Measurements from ENCODE around the gene BPTF.
"Not testable (repeated sequence)": the region's sequence is repeated elsewhere in the genome, so short reads cannot be mapped to it uniquely, and the experiment has no call there.

BPTF gene

DNA sequence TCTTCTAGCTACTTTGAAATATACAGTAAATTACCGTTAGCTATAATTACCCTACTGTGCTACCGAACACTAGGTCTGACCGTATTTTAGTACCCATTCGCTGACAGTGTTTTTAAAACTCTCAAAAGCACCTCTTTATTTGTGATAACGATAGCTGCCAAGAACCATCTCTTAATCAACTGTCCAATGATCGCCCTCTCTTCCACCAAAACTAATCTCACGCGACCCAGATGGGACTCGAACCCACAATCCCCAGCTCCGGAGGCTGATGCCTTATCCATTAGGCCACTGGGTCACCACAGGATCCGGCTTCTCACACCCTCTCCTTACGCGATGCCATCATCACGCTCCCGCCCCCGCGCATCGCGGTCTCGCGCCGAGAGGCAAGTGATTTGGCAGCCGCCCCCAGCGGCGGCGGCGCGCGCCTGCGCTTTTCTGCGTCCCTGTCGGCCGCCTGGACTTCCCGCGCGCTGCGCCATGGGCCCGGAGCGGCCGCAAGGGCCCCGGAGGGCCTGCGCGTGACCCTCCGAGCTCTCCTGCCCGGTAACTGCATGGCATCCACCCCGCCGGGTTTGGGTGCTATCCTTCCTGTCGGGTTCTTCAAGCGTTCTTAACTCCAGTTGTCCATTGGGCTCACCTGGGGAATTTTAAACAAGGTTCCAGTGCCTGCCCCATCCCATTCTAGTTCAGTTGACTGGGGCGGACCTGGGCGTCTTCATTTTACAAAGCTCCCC, 194.5 kb downstream of the BPTF start (continued):
- TF ChIP-seq ZNF266 (tag by site-specific recombination; IDR thresholded peaks at IDR 0.05; ENCODE audit: low read depth) (no peak), KLF16 (tag by site-specific recombination; IDR thresholded peaks at IDR 0.05) (peak; percentile 99), ZBTB7A (tag by site-specific recombination; IDR thresholded peaks at IDR 0.05; ENCODE audit: low read depth) (peak; percentile 62; the same call in 1 of the 2 replicates), ZSCAN23 (tag by site-specific recombination; IDR thresholded peaks at IDR 0.05) (0 out of 2 replicates have a peak, but pooled peaks have one; percentile 55), ZNF843 (tag by site-specific recombination; IDR thresholded peaks at IDR 0.05) (peak; percentile 85), ZNF830 (tag by site-specific recombination; IDR thresholded peaks at IDR 0.05; ENCODE audit: low read depth) (no peak), KLF8 (tag by site-specific recombination; IDR thresholded peaks at IDR 0.05) (peak; percentile 93), ZNF391 (tag by site-specific recombination; IDR thresholded peaks at IDR 0.05; ENCODE audit: borderline replicate concordance, low read depth) (peak; percentile 99), ZNF596 (tag by site-specific recombination; IDR thresholded peaks at IDR 0.05) (peak; percentile 22; the same call in 1 of the 2 replicates), ZNF837 (tag by site-specific recombination; IDR thresholded peaks at IDR 0.05) (no peak), FEZF1 (tag by site-specific recombination; IDR thresholded peaks at IDR 0.05) (0 out of 2 replicates have a peak, but pooled peaks have one; percentile 37), ZNF175 (tag by site-specific recombination; IDR thresholded peaks at IDR 0.05) (no peak), KLF9 (tag by site-specific recombination; IDR thresholded peaks at IDR 0.05; ENCODE audit: low read depth) (peak; percentile 92), ZNF10 (tag by site-specific recombination; IDR thresholded peaks at IDR 0.05) (peak; percentile 55; the same call in 1 of the 2 replicates), BCL11B (tag by site-specific recombination; IDR thresholded peaks at IDR 0.05; ENCODE audit: low read depth) (0 out of 2 replicates have a peak, but pooled peaks have one; percentile 35)

DNA sequence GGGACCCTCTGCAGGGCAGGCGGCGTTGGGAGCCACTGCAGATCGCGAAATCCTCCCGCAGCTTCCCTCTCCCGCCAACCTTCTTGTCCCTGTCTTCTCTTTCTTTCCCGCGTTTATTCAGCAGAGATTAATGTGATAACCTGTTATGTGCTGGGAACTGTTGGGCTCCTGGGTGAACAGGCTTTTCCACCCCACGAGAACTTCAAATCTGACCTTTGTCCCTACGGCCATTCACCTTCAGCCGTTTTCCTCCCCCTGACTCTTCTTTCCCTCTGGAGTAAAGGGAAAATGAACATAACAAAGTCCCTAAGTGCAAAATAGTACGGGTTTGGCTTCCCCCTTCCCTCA, 195.1 kb downstream of the BPTF start:
- H3K27ac ChIP-seq (ENCODE audit: extremely low read depth, low read depth, low read length) = peak overlapping the region; percentile 80
- no peaks in the 10 kb centered on the region for H3K9me3 ChIP-seq (ENCODE audit: control insufficient read depth, insufficient read depth, low read depth, low read length)
- peak; percentile 81 for TF ChIP-seq ZBTB20 (tag by site-specific recombination; IDR thresholded peaks at IDR 0.05)
- no peak for TF ChIP-seq ZNF623 (tag by site-specific recombination; IDR thresholded peaks at IDR 0.05)
- TF ChIP-seq ZNF548 (tag by site-specific recombination; IDR thresholded peaks at IDR 0.05) = no peak
- TF ChIP-seq, protein P1, sequence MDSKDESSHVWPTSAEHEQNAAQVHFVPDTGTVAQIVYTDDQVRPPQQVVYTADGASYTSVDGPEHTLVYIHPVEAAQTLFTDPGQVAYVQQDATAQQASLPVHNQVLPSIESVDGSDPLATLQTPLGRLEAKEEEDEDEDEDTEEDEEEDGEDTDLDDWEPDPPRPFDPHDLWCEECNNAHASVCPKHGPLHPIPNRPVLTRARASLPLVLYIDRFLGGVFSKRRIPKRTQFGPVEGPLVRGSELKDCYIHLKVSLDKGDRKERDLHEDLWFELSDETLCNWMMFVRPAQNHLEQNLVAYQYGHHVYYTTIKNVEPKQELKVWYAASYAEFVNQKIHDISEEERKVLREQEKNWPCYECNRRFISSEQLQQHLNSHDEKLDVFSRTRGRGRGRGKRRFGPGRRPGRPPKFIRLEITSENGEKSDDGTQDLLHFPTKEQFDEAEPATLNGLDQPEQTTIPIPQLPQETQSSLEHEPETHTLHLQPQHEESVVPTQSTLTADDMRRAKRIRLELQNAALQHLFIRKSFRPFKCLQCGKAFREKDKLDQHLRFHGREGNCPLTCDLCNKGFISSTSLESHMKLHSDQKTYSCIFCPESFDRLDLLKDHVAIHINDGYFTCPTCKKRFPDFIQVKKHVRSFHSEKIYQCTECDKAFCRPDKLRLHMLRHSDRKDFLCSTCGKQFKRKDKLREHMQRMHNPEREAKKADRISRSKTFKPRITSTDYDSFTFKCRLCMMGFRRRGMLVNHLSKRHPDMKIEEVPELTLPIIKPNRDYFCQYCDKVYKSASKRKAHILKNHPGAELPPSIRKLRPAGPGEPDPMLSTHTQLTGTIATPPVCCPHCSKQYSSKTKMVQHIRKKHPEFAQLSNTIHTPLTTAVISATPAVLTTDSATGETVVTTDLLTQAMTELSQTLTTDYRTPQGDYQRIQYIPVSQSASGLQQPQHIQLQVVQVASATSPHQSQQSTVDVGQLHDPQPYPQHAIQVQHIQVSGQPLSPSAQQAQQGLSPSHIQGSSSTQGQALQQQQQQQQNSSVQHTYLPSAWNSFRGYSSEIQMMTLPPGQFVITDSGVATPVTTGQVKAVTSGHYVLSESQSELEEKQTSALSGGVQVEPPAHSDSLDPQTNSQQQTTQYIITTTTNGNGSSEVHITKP (tag by site-specific recombination; IDR thresholded peaks at IDR 0.05) = peak; percentile 59
- TF ChIP-seq ZNF335 (tag by site-specific recombination; conservative IDR thresholded peaks at IDR 0.05) = peak; percentile 58
- TF ChIP-seq SCRT2 (tag by site-specific recombination; IDR thresholded peaks at IDR 0.05) = peak; percentile 53
- no peak for TF ChIP-seq ZNF354C (tag by site-specific recombination; IDR thresholded peaks at IDR 0.05; ENCODE audit: borderline replicate concordance, low read depth)
- peak; percentile 57; the same call in 1 of the 2 replicates for TF ChIP-seq ZBTB48 (tag by site-specific recombination; IDR thresholded peaks at IDR 0.05)
- CTCF ChIA-PET = interaction anchor here (0.6 to 1.5 kb wide), 5 partner anchors 9 to 26 kb away, joined by 3 to 15 read pairs (median 4); no protein-coding TSS in a partner anchor
- POLR2A ChIA-PET = interaction anchor here (0.9 to 2.2 kb wide), 14 partner anchors 8 to 227 kb away, joined by 3 to 40 read pairs (median 4); partner anchors contain the start of genes AMZ2, C17orf58 and KPNA2
- peak overlapping the region; percentile 47 for H3K4me3 ChIP-seq (ENCODE audit: low read depth, low read length)
- no peaks in the 10 kb centered on the region for H3K36me3 ChIP-seq (ENCODE audit: control insufficient read depth in 2 of 2, insufficient read depth in 1 of 2, low read length in 2 of 2)
- no peaks in the 10 kb centered on the region; the same call in 1 of the 2 replicates for H3K4me1 ChIP-seq (ENCODE audit: control insufficient read depth, insufficient read depth, low read length)

DNA sequence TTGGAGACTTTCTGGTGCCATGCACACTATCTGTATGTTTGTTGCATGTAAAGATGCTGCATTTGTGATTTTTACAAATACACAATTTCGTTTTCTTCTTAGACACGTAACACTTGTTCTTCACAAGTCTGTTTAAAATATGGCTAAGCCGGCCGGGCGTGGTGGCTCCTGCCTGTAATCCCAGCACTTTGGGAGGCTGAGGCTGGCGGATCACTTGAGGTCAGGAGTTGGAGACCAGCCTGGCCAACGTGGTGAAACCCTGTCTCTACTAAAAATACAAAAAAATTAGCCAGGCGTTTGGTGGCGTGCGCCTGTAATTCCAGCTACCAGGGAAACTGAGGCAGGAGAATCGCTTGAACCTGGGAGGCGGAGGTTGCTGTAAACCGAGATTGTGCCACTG, 195.5 kb downstream of the BPTF start:
- not testable (repeated sequence) for H3K4me1 ChIP-seq (ENCODE audit: control insufficient read depth, insufficient read depth, low read length); H3K36me3 ChIP-seq (ENCODE audit: control insufficient read depth in 2 of 2, insufficient read depth in 1 of 2, low read length in 2 of 2); H3K9me3 ChIP-seq (ENCODE audit: control insufficient read depth, insufficient read depth, low read depth, low read length); H3K4me3 ChIP-seq (ENCODE audit: low read depth, low read length)
- CTCF ChIA-PET = interaction anchor here (0.6 to 1.5 kb wide), 3 partner anchors 9 to 17 kb away, joined by 3 to 6 read pairs (median 4); no protein-coding TSS in a partner anchor
- POLR2A ChIA-PET = interaction anchor here (1.1 to 2.2 kb wide), 8 partner anchors 8 to 79 kb away, joined by 3 to 40 read pairs (median 8); partner anchors contain the start of genes C17orf58 and KPNA2
- peak overlapping the region; percentile 80 for H3K27ac ChIP-seq (ENCODE audit: extremely low read depth, low read depth, low read length)
